ENCODE data around the gene SEMA6B.

The SEMA6B gene

DNA sequence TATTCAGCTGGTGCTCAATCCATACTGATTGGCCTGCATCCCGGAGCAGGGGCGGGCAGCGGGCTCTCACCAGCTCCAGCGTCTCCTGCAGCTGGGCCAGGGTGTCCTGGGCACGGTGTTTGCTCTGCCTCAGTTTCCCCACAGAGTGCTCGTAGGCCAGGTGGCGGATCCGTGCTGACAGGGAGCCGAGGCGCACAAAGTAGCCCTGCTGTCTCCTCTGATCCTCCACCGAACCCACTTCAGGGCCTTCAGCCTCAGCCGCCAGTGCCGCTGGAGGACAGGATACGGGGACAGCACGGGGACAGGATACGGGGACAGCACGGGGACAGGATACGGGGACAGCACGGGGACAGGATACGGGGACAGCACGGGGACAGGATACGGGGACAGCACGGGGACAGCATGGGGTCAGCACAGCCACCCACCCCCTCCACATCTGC lies 33.9 kb downstream of the SEMA6B start:
- Histone ChIP-seq H3K9ac (ENCODE audit: low read depth, low read length) (no peak overlapping the region), H3K4me3 (ENCODE audit: low read depth, low read length) (no peak overlapping the region), H3K4me1 (ENCODE audit: control insufficient read depth, insufficient read depth, low read length) (no peaks in the 10 kb centered on the region), H3K36me3 (ENCODE audit: control insufficient read depth, insufficient read depth, low read length) (no peaks in the 10 kb centered on the region), H3K27me3 (ENCODE audit: control insufficient read depth, insufficient read depth, low read length) (no peaks in the 10 kb centered on the region), H3K9me3 (ENCODE audit: control insufficient read depth, insufficient read depth, low read length) (no peaks in the 10 kb centered on the region)

DNA sequence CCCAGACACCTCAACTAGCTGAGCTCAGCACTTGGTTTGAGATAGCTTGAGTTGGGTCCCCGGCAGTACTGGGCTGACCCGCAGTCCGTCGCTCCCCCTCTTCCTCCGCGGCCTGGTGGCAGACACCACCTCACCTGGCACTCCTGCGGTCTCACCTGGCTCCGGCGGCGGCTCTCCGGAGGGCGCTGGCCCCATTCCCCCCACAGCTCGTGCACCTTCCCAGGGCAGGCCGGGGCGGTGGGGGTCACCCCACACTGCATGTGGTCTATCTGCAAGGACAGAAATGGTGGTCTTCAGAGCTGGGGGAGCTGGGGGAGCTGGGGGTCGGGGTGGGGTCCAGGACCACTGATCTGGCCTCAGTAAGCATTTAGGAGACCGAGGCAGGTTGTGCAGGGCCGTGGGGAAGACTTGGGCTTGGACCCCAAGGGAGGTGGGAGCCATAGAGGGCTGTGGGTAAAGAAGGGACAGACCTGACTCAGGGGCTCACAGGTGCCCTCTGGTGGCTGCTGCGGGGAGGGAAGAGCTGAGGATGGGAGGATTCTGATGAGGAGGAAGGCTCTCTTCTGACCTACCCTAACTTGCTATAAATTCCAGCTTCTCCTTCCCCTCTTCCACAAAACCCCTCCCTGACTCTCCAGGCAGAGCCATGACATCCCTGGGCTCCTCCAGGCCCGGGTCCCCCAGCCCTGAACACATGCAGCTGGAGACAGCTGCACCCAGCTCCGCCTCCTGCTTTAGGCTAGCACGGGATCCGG lies 34.5 kb downstream of the SEMA6B start:
- no peak overlapping the region for H3K4me3 ChIP-seq (ENCODE audit: low read depth, low read length)
- no peaks in the 10 kb centered on the region for H3K4me1 ChIP-seq (ENCODE audit: control insufficient read depth, insufficient read depth, low read length)
- no peaks in the 10 kb centered on the region for H3K36me3 ChIP-seq (ENCODE audit: control insufficient read depth, insufficient read depth, low read length)
- no peak overlapping the region for H3K9ac ChIP-seq (ENCODE audit: low read depth, low read length)
- no peaks in the 10 kb centered on the region for H3K9me3 ChIP-seq (ENCODE audit: control insufficient read depth, insufficient read depth, low read length)
- H3K27me3 ChIP-seq (ENCODE audit: control insufficient read depth, insufficient read depth, low read length): no peaks in the 10 kb centered on the region

- Histone ChIP-seq H3K4me3 (ENCODE audit: low read depth, low read length) (no peak overlapping the region), H3K36me3 (ENCODE audit: control insufficient read depth, insufficient read depth, low read length) (no peaks in the 10 kb centered on the region), H3K27me3 (ENCODE audit: control insufficient read depth, insufficient read depth, low read length) (no peaks in the 10 kb centered on the region), H3K9ac (ENCODE audit: low read depth, low read length) (no peak overlapping the region), H3K4me1 (ENCODE audit: control insufficient read depth, insufficient read depth, low read length) (no peaks in the 10 kb centered on the region), H3K9me3 (ENCODE audit: control insufficient read depth, insufficient read depth, low read length) (no peaks in the 10 kb centered on the region)
Measured at GRCh38 chr19:4523306-4524110, 36.0 kb downstream of the SEMA6B start.

GRCh38 chr19:4522291-4523002 lies 37.0 kb downstream of the SEMA6B start:
- Histone ChIP-seq H3K9me3 (ENCODE audit: control insufficient read depth, insufficient read depth, low read length) (no peaks in the 10 kb centered on the region), H3K36me3 (ENCODE audit: control insufficient read depth, insufficient read depth, low read length) (no peaks in the 10 kb centered on the region), H3K27me3 (ENCODE audit: control insufficient read depth, insufficient read depth, low read length) (no peaks in the 10 kb centered on the region), H3K9ac (ENCODE audit: low read depth, low read length) (no peak overlapping the region), H3K4me3 (ENCODE audit: low read depth, low read length) (no peak overlapping the region), H3K4me1 (ENCODE audit: control insufficient read depth, insufficient read depth, low read length) (no peaks in the 10 kb centered on the region)

- no peak overlapping the region for H3K4me3 ChIP-seq (ENCODE audit: low read depth, low read length)
- H3K4me1 ChIP-seq (ENCODE audit: control insufficient read depth, insufficient read depth, low read length): no peaks in the 10 kb centered on the region
- H3K9me3 ChIP-seq (ENCODE audit: control insufficient read depth, insufficient read depth, low read length): no peaks in the 10 kb centered on the region
- H3K9ac ChIP-seq (ENCODE audit: low read depth, low read length): no peak overlapping the region
- no peaks in the 10 kb centered on the region for H3K27me3 ChIP-seq (ENCODE audit: control insufficient read depth, insufficient read depth, low read length)
- no peaks in the 10 kb centered on the region for H3K36me3 ChIP-seq (ENCODE audit: control insufficient read depth, insufficient read depth, low read length)
Measured at GRCh38 chr19:4521888-4522242, 37.6 kb downstream of the SEMA6B start.

DNA sequence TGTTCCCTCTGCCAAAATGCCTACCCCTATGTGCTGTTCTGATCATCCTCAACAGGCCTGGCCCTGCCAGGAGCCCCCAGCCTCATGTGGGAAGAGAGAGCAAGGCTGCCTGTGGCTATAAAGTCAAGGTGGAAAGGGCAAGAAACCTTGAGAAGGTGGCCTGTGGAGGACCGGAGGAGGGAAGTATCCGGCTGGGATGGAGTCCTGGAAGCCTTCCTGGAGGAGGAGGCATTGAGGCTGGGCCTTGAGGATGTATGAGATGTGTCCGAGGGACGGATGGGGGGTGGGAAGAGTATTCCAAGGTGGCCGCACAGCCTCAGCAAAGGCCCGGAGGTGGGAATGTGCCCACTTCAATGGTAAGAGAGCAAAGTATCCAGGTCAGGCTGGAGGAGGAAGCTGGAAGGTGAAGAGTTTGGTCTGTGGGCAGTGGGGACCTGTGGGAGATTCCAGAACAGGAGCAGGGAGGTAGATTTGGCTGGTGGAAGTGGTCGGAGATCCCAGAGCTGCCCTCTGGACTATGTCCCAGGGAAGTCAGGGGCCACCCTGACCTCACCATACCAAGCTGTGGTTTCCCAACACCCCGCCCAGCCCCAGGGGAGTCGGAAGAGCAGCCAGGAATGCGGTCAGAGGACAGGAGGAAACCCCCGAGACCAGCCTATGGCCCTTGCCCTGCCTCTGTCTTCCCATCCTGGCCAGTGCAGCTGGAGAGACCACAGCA lies 38.2 kb downstream of the SEMA6B start:
- H3K27me3 ChIP-seq (ENCODE audit: control insufficient read depth, insufficient read depth, low read length): no peaks in the 10 kb centered on the region
- H3K4me1 ChIP-seq (ENCODE audit: control insufficient read depth, insufficient read depth, low read length): no peaks in the 10 kb centered on the region
- H3K4me3 ChIP-seq (ENCODE audit: low read depth, low read length): no peak overlapping the region
- H3K36me3 ChIP-seq (ENCODE audit: control insufficient read depth, insufficient read depth, low read length): no peaks in the 10 kb centered on the region
- no peak overlapping the region for H3K9ac ChIP-seq (ENCODE audit: low read depth, low read length)
- H3K9me3 ChIP-seq (ENCODE audit: control insufficient read depth, insufficient read depth, low read length): no peaks in the 10 kb centered on the region

DNA sequence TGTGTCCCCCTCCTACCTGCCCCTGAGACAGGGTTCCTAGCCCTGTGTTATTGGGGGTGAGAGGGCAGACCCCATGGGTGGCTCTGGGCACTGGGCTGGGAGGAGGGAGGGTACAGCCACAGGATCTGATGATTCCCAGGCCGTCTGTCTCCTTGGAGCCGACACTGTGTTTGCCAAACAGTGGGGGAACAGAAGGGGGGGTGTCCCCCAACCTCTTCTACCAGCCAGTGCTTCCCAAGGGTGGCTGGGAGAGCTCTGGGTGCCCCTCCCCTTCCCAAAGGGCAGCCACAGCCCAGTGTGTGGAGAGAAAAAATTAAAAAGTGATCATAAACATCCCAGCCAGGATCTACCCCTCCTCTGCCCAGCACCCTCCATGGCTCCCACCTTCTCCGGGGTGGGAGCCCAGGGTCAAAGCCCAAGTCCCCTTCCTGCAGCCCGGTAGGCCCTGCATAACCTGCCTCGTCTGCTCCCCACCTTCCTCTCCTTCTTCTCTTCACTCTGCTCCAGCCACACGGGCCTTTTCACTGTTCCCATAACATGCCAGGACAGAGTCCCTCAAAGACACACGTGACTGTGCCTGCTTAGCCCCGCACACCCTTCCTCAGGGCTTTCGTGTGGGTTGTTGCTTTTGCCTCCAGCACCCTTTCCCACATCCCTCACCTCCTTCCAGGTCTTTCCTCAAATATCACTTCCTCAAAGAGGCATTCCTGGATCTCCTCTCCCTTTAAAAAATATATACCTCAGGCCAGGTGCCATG lies 39.8 kb downstream of the SEMA6B start:
- Histone ChIP-seq H3K9me3 (ENCODE audit: control insufficient read depth, insufficient read depth, low read length) (no peaks in the 10 kb centered on the region), H3K27me3 (ENCODE audit: control insufficient read depth, insufficient read depth, low read length) (no peaks in the 10 kb centered on the region), H3K4me1 (ENCODE audit: control insufficient read depth, insufficient read depth, low read length) (no peaks in the 10 kb centered on the region), H3K4me3 (ENCODE audit: low read depth, low read length) (no peak overlapping the region), H3K9ac (ENCODE audit: low read depth, low read length) (no peak overlapping the region), H3K36me3 (ENCODE audit: control insufficient read depth, insufficient read depth, low read length) (no peaks in the 10 kb centered on the region)

DNA sequence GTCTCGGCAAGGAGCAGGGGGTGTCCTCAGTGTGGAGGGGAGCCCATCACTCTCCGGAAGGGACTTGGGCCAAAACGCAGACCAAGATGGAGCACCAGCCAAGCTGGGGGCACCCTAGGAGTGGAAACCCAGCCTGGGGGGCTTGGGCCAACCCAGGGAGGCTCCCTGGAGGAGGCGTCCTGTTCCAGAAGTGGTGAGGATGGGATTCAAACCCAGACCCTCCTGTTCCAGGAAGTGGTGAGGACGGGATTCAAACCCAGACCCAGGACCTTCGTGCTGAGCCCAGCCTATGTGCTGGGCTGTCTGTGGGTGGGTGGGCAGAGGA lies 40.4 kb downstream of the SEMA6B start:
- Histone ChIP-seq H3K4me1 (ENCODE audit: control insufficient read depth, insufficient read depth, low read length) (no peaks in the 10 kb centered on the region), H3K27me3 (ENCODE audit: control insufficient read depth, insufficient read depth, low read length) (no peaks in the 10 kb centered on the region), H3K9me3 (ENCODE audit: control insufficient read depth, insufficient read depth, low read length) (no peaks in the 10 kb centered on the region), H3K9ac (ENCODE audit: low read depth, low read length) (no peak overlapping the region), H3K4me3 (ENCODE audit: low read depth, low read length) (no peak overlapping the region), H3K36me3 (ENCODE audit: control insufficient read depth, insufficient read depth, low read length) (no peaks in the 10 kb centered on the region)

DNA sequence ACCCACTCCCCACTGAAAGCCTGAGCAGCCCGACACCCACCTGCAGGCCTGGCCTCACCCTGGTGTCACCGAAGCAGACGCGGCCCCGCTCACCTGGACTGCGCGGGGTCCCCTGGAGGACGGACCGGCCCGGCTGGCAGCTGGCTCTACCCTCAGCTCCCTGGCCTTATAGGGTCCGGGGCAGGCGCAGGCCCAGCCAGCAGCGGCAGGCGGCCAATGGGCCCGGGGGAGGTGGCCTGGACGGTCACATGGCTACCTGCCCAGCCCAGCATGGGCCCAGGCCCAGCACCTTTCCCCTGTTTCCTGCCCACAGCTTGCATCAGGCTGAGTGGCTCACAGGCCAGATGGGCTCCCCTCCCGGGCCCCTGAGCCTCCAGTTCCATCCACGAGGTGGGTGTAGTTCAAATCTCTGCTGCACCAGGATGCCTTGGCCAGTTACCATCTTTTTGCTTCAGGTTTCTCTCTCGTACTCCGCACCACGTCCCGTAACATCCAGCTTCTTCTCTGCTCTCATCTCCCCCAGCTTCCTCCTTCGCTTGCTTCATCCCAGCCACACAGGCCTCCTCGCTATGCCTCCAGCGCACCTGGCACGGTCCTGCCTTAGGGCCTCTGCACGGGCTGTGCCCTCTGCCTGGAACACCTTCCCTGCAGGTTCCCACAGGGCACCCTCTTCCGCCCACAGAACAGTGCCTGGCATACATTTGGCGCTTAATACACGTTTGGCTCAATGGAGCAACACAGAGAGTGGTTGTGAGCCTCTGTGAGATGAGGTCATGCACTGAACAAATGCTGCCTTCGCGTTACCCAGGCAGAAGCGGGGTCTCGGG lies 40.9 kb downstream of the SEMA6B start, which contains the start of gene PLIN4:
Gene PLIN4 (minus strand): TSS at position 142 of the 827 bp plus-strand sequence. CDS start 214 bp downstream, outside the sequence.
- Histone ChIP-seq H3K9ac (ENCODE audit: low read depth, low read length) (no peak within 1 kb of the TSS), H3K4me3 (ENCODE audit: low read depth, low read length) (no peak within 1 kb of the TSS), H3K4me1 (ENCODE audit: control insufficient read depth, insufficient read depth, low read length) (no peaks in the 10 kb centered on the region), H3K9me3 (ENCODE audit: control insufficient read depth, insufficient read depth, low read length) (no peaks in the 10 kb centered on the region), H3K27me3 (ENCODE audit: control insufficient read depth, insufficient read depth, low read length) (no peaks in the 10 kb centered on the region), H3K36me3 (ENCODE audit: control insufficient read depth, insufficient read depth, low read length) (no peaks in the 10 kb centered on the region)

- Histone ChIP-seq H3K9ac (ENCODE audit: low read depth, low read length) (no peak overlapping the region), H3K4me3 (ENCODE audit: low read depth, low read length) (no peak overlapping the region), H3K9me3 (ENCODE audit: control insufficient read depth, insufficient read depth, low read length) (no peaks in the 10 kb centered on the region), H3K4me1 (ENCODE audit: control insufficient read depth, insufficient read depth, low read length) (no peaks in the 10 kb centered on the region), H3K36me3 (ENCODE audit: control insufficient read depth, insufficient read depth, low read length) (no peaks in the 10 kb centered on the region), H3K27me3 (ENCODE audit: control insufficient read depth, insufficient read depth, low read length) (peaks cover 2% of the 10 kb centered on the region)
Measured at GRCh38 chr19:4517451-4518057, 41.9 kb downstream of the SEMA6B start.
